ENCODE data around the gene COL19A1.

COL19A1 gene

GRCh38 chr6:70252604-70253003 lies 386.2 kb downstream of the COL19A1 start:
- no peak overlapping the region for H3K4me3 ChIP-seq (ENCODE audit: low read length)
- DNase-seq (ENCODE audit: low read depth): no peak
- no peak for TF ChIP-seq CTCF (IDR thresholded peaks at IDR 0.05; ENCODE audit: insufficient read depth, low read depth, low read length, missing control alignments)

- no peak for DNase-seq (ENCODE audit: low read depth)
- TF ChIP-seq CTCF (IDR thresholded peaks at IDR 0.05; ENCODE audit: insufficient read depth, low read depth, low read length, missing control alignments): no peak
- H3K4me3 ChIP-seq (ENCODE audit: low read length): no peak overlapping the region
Measured at GRCh38 chr6:70253923-70254322, 387.6 kb downstream of the COL19A1 start.

GRCh38 chr6:70254784-70255183 lies 388.4 kb downstream of the COL19A1 start:
- TF ChIP-seq CTCF (IDR thresholded peaks at IDR 0.05; ENCODE audit: insufficient read depth, low read depth, low read length, missing control alignments): no peak
- no peak for DNase-seq (ENCODE audit: low read depth)
- H3K4me3 ChIP-seq (ENCODE audit: low read length): no peak overlapping the region

- no peak for TF ChIP-seq CTCF (IDR thresholded peaks at IDR 0.05; ENCODE audit: insufficient read depth, low read depth, low read length, missing control alignments)
- peak; percentile 8 for DNase-seq (ENCODE audit: low read depth)
- H3K4me3 ChIP-seq (ENCODE audit: low read length): no peak overlapping the region
Measured at GRCh38 chr6:70257768-70258273, 391.5 kb downstream of the COL19A1 start.

GRCh38 chr6:70258483-70258882 lies 392.1 kb downstream of the COL19A1 start:
- no peak for DNase-seq (ENCODE audit: low read depth)
- H3K4me3 ChIP-seq (ENCODE audit: low read length): no peak overlapping the region
- no peak for TF ChIP-seq CTCF (IDR thresholded peaks at IDR 0.05; ENCODE audit: insufficient read depth, low read depth, low read length, missing control alignments)
